Measurements from ENCODE around the gene SDR42E2. TPM values are rescaled to one million over a fixed set of nuclear protein-coding genes. Genes with fewer than 3 reads are reported as not detected.

SDR42E2 gene
- total RNA-seq, 1 donor from 2014 or later, result 0.24 TPM

DNA sequence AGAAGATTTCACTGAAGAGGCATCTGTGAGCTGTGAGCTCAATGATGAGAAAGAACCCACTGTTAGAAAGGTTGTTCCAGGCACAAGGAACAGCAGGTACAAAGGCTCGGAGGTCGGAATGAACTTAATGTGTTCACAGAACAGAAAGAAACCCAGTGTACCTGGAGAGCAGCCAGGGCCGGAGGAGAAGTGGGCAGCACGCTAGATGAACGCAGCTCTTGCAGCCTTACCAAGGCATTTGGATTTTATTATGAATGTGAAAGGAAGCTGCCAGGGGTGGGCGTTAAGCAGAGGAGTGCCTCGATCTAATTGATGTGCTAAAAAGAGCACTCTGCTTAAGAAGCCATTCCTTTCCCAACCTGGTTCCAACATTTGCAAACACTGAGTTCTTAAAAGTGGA lies 62.8 kb downstream of the SDR42E2 start:
- ATAC-seq (peak in 1 of 2 donors; percentile 51), DNase-seq (peak; percentile 51)
- Histone ChIP-seq H3K4me1 (peaks cover 24% of the 10 kb centered on the region), H3K36me3 (peaks cover 52% of the 10 kb centered on the region), H3K4me3 (no peak overlapping the region), H3K27me3 (ENCODE audit: low read depth) (no peaks in the 10 kb centered on the region), H3K9me3 (no peaks in the 10 kb centered on the region), H3K27ac (peak overlapping the region; percentile 31)
- intact Hi-C loops (cut with DNase I), result no loop called here
- TF ChIP-seq, protein P1, sequence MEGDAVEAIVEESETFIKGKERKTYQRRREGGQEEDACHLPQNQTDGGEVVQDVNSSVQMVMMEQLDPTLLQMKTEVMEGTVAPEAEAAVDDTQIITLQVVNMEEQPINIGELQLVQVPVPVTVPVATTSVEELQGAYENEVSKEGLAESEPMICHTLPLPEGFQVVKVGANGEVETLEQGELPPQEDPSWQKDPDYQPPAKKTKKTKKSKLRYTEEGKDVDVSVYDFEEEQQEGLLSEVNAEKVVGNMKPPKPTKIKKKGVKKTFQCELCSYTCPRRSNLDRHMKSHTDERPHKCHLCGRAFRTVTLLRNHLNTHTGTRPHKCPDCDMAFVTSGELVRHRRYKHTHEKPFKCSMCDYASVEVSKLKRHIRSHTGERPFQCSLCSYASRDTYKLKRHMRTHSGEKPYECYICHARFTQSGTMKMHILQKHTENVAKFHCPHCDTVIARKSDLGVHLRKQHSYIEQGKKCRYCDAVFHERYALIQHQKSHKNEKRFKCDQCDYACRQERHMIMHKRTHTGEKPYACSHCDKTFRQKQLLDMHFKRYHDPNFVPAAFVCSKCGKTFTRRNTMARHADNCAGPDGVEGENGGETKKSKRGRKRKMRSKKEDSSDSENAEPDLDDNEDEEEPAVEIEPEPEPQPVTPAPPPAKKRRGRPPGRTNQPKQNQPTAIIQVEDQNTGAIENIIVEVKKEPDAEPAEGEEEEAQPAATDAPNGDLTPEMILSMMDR (IDR thresholded peaks at IDR 0.05), result no peak

DNA sequence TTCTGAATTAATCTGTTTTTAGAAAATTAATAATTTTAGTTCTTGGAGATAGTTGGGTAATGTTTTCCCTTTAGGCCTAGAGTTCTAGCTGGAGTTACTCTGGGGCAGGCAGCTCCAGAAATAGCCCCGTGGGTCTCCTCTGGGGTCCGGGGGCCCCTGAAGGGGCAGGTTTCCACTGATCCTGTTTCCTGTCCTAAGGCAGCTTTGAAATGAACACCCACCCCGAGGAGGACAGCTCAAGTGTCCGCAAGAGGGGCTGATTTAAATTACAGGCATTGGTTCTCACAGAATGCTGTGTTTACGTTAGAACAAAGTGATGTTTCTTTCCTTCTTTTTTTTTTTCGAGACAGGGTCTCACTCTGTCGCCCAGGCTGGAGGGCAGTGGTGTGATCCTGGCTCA lies 67.6 kb downstream of the SDR42E2 start:
- ATAC-seq (no peak), DNase-seq (no peak)
- H3K27ac ChIP-seq, result no peak overlapping the region
- TF ChIP-seq, protein P1 (IDR thresholded peaks at IDR 0.05), result no peak
- H3K36me3 ChIP-seq, result peaks cover 84% of the 10 kb centered on the region
- no peaks in the 10 kb centered on the region for H3K27me3 ChIP-seq (ENCODE audit: low read depth)
- H3K4me3 ChIP-seq, result no peak overlapping the region
- H3K4me1 ChIP-seq, result peaks cover 6% of the 10 kb centered on the region
- H3K9me3 ChIP-seq, result no peaks in the 10 kb centered on the region
- intact Hi-C loops (cut with DNase I), result no loop called here

DNA sequence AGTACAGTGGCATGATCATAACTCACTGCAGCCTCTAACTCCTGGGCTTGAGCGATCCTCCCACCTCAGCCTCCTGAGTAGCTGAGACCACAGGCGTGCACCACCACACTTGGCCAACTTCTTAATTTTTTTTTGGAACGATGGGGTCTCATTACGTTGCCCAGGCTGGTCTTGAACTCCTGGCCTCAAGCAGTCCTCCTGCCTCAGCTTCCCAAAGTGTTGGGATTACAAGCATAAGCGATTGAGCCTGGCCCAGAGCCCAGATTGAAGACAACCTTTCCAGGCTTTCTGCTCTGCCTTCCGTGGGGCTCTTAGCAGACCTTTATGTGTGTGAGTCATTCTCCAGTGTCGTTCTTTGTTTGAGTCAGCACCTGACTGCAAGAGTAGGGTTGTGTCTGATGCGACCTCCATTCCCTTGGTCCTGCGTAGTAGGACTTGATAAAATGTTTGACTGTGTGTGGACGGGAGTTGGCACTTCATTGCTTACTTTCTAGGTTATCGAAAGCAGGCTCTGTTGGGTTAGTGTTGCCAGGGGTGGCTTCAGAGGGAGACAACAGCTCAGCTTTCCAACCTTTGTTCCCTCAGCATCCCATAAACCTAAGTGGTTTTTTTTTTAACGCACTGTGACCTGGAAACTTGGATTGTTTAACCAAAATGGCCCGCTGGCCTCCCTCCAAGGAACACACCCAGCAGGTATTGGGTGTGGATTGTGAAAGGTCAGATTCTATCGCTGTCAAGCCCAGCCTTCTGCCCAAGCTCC lies 70.2 kb downstream of the SDR42E2 start:
- Histone ChIP-seq H3K36me3 (peaks cover 61% of the 10 kb centered on the region), H3K27me3 (ENCODE audit: low read depth) (no peaks in the 10 kb centered on the region), H3K27ac (peak overlapping the region; percentile 53), H3K4me1 (peaks cover 12% of the 10 kb centered on the region), H3K9me3 (no peaks in the 10 kb centered on the region), H3K4me3 (no peak overlapping the region)
- TF ChIP-seq, protein P1 (IDR thresholded peaks at IDR 0.05), result no peak
- peak; percentile 70 to 80 for ATAC-seq
- intact Hi-C loops (cut with DNase I), result no loop called here
- peak; percentile 76 for DNase-seq

DNA sequence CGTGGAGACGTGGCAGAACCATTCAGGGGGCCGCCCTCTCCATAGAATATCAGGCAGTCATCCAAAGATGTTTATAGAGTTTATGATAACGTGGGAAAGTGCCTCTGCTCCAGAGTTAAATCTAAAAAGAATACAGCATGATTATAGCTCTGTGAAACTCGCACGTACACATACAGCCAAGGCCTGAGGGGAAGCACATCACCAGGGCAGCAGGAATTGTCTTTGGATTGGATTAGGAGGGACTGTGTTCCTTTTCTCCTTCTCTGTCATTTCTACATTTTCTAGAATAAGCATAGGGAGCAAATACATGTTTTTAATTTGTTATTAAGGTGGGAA lies 70.7 kb downstream of the SDR42E2 start:
- ATAC-seq, result peak in 1 of 2 donors; percentile 11
- H3K4me3 ChIP-seq, result no peak overlapping the region
- DNase-seq, result no peak
- TF ChIP-seq, protein P1 (IDR thresholded peaks at IDR 0.05), result no peak
- peak overlapping the region; percentile 53 for H3K27ac ChIP-seq
- H3K27me3 ChIP-seq (ENCODE audit: low read depth), result no peaks in the 10 kb centered on the region
- no peaks in the 10 kb centered on the region for H3K9me3 ChIP-seq
- peaks cover 59% of the 10 kb centered on the region for H3K36me3 ChIP-seq
- H3K4me1 ChIP-seq, result peaks cover 12% of the 10 kb centered on the region
- intact Hi-C loops (cut with DNase I), result no loop called here

DNA sequence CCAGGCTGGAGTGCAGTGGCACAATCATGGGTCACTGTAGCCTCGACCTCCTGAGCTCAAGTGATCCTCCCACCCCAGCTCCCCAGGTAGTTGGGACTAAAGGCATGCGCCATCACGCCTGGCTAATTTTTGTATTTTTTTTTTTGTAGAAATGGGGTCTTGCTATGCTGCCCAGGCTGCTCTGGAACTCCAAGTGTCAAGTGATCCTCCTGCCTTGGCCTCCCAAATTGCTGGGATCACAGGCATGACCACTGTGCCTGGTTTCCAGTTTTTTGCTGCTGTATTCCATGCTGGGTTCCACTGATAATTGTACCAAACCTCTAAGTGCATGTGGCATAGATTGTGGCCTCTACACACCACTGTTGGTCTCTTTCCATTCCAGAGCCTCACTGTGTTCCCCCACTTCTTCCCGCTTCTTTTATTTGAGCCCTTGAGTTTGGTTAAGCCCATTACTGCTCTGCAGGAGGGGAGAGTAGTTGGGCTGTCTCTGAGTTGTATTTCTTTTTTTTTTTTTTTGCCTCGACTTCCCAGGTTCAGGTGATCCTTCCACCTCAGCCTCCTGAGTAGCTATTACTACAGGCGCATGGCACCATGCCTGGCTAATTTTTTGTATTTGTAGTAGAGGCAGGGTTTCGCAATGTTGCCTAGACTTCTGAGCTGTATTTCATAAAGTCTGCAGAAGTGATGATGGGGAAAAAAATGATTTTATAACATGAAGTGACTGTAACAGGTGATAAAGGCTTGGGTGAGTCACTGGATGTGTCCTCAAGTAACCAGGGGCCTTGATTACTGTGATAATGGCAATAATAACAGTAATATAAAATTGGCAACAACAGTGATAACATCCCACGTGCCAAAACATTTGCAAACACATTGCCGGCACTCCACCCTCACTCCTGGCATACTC lies 73.8 kb downstream of the SDR42E2 start:
- H3K4me3 ChIP-seq, result no peak overlapping the region
- no peaks in the 10 kb centered on the region for H3K9me3 ChIP-seq
- intact Hi-C loops (cut with DNase I), result no loop called here
- no peak overlapping the region for H3K27ac ChIP-seq
- H3K4me1 ChIP-seq, result peaks cover 38% of the 10 kb centered on the region
- TF ChIP-seq, protein P1 (IDR thresholded peaks at IDR 0.05), result no peak
- peaks cover 37% of the 10 kb centered on the region for H3K36me3 ChIP-seq
- no peaks in the 10 kb centered on the region for H3K27me3 ChIP-seq (ENCODE audit: low read depth)
- no peak for DNase-seq
- peak in 1 of 2 donors; percentile 38 for ATAC-seq
